ENCODE data around the gene PLPP4.
A peak's percentile ranks its signal among the peaks of the same experiment; 100 is the strongest.

PLPP4 gene

DNA sequence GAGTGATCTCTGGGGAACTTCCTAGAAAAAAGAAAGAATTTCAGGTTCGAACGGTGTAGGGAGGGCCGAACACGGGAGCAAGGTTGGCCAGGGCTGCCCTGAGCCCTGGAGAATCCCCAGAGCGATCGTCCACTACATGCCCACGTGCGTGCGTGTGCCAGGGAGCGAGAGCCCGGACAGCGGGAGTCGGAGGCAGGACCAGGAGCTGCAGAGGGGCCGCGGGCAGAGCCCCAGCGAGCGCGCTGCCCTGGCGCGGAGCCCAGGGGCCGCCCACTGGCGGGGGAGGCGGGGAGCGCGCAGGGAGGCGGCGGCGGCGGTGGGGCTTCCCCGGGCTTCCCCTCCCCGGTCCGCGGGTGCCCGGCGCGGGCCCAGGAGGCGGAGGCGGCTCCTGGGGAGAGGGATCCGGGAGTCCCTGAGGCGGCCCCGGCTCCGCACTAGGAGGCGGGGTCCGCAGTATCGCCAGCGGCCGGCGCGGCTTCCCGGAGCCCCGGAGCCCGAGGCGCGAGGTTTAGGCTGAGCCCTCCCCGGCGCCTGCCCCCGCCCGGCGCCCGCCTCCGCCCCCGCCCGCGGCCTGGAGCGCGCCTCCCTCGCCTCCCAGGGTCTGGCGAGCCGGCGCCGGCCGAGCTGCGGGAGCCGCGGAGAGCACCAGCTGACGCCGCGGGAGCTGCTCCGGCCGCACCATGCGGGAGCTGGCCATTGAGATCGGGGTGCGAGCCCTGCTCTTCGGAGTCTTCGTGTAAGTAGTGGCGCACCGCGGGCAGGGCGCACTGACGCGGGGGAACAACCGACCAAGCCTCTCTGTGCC, at the start of gene PLPP4:
Gene PLPP4 (plus strand): TSS at position 602 of the 805 bp plus-strand sequence. CDS start 79 bp downstream, at position 681.
- DNase-seq = peak in 1 of 2 donors; percentile 2

DNA sequence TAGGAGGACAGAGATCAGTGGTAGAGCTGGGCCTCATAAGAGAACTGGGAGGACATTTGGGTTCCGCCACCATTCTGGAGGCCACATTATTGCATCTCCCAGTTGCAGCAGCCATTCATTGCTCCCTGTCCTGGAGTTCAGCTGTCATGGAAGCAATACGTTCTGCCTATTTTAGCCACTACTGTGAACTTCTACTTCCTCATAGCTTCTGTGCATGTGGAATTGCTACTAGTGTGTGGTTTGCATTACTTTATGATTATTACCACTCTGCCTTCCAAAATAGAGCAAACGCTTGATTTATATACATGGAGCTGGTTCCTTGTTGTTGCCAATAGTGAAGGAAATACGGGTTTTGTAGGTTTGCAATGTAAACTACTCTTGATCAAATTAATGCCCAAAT, 47.2 kb upstream of the PLPP4 start:
- DNase-seq = no peak

- no peak for DNase-seq
Observed at GRCh38 chr10:120414946-120415345, 42.1 kb upstream of the PLPP4 start.

- no peak for DNase-seq
Observed at GRCh38 chr10:120415709-120416330, 41.2 kb upstream of the PLPP4 start.

DNA sequence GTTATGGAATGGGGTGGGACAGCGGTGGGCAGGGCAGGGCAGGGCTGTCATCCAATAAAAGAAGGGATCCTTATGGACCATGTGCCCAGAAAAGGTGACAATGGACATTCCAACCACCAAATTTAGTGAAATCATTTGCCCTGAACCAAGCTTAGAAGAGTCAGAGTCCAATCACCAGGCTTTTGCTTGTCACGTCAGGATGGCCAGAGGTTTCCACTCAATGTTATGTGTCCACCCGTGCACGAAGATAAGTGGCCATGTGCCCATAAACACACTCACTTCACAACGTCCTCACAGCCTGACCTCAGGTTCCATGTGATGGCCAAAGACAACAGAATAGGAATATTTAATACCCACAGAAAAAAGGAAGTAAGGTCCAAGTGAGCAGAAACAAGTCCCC, 36.6 kb upstream of the PLPP4 start:
- DNase-seq = no peak

- DNase-seq = no peak
Observed at GRCh38 chr10:120421250-120421649, 35.8 kb upstream of the PLPP4 start.

GRCh38 chr10:120422457-120422856, 34.6 kb upstream of the PLPP4 start:
- DNase-seq = no peak

DNA sequence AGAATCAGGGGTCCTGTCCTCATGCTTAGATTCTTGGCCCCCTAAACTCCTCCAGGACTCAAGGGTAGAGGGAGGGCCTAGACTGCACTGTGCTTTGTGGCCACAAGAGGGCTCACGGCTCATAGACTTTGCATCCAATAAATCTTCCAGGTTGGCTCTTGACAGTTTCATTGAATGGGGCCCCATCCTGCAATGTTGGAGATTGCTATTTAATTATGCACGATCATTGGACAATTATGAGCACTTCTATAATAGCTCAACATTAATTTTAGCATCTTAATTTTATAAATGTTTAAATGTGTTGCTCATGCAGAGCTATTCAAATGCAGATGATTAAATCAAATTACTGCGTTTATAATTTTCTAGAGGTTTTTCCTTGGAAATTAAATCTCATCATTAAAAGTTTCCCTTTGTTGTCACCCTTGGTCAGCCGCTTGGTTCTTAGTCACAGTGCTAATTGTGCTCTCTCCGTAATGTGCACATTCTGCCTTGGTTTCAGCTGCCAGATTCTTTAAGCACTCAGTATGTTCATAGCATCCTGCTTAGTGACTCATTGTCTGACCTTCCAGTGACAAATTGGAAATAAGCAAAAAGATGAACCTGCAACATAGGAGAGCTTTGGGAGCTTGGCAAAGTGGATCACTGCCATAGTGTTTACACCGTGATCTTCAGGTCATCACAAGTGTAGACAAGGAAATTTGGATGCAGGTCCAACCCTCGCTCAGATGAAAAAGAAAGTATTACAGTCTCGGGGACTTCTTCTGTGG, 33.4 kb upstream of the PLPP4 start:
- DNase-seq = peak; percentile 3 to 57

DNA sequence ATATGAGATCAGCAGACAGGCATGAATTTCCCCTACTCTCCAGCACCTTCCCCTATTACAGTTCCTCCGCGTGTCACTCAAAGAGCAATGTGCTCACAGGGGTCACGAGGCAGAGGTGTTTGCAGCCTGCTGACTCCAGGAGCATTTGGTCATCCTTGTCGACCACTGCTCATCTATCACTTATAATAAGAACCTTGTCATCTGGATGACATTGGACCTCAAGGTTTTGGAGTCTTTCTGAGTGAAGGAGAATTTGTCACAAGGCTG, 32.9 kb upstream of the PLPP4 start:
- peak in 1 of 2 donors; percentile 23 for DNase-seq

GRCh38 chr10:120426306-120426705, 30.7 kb upstream of the PLPP4 start:
- DNase-seq = no peak

- no peak for DNase-seq
Observed at GRCh38 chr10:120428754-120429153, 28.3 kb upstream of the PLPP4 start.

- DNase-seq = no peak
Observed at GRCh38 chr10:120429395-120429794, 27.6 kb upstream of the PLPP4 start.

GRCh38 chr10:120431251-120431651, 25.8 kb upstream of the PLPP4 start:
- DNase-seq = no peak

DNA sequence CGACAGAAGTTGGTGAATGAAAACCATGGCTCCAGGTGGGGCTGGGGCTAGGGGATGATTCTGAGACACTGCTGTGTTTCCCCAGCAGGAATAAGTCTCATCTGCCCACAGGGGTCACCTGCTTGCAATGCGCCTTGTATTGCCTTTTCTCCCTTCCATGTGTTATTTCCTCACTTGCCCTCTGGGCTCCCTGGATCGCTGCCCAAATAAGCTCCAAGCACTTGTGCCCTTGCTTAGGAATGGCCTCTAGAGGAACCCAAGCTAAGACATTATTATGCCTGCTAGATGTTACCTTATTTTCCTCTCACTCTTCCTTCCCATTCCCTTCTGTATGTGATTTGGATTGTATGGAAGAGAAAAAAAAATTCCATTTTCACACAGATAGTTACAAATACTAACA, 24.8 kb upstream of the PLPP4 start:
- no peak for DNase-seq

DNA sequence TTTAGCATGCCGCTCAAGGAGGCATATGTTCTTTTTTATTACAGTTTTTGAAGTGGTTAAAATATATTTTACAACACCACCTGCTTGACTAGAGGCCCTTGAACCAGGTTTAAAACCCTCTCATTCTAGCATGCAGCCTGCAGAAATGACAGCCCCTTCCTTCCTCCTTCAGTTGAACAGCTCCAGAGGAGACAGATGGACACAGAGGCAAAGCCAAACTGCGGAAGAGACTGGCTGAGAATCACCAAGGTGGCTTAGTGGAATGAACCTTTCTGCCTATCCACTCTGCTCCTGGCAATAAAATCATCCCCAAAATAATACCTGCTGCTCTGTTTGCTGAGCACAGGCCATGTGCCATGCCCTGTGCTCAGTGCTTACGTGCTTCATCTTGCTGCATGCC, 23.9 kb upstream of the PLPP4 start:
- no peak for DNase-seq

- no peak for DNase-seq
Observed at GRCh38 chr10:120436439-120437112, 20.5 kb upstream of the PLPP4 start.

- no peak for DNase-seq
Observed at GRCh38 chr10:120437541-120437940, 19.5 kb upstream of the PLPP4 start.

DNA sequence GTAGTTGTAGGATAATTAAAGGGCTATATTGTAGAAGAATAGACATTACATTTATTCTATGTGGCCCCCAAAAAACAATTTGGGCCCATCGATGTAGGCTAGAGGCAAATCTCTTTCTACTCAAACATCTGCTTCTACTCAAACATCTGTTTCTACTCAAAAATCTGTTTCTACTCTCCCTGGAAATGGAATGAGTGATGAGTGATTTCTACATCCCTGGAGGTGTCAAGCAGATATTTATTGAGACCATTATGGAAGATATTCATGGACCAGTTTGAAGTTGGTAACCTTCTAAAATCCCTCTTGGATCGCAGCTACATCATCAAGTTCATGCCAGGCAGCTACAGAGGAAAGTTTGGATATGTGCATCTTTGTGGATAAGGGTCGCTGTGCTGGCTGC, 5.1 kb upstream of the PLPP4 start:
- DNase-seq = no peak

DNA sequence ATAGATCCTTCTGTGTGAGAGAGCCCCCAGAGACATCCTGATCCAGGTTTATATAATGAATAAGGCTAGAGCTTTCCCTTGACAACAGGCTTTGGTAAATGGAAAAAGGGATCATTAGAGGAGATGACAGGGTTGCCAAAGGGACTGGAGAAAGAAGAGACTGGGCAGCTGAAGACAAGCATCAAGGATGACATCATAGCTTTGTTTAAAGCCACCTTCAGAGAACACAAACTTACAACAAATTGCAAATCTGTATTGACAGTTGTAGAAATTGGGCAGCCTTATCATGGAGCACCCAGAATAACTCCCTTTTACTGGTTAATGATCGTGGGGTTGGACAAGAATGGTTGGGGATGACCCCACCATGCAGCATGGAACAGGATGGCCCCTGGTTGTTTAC, 3.7 kb upstream of the PLPP4 start:
- DNase-seq = no peak

DNA sequence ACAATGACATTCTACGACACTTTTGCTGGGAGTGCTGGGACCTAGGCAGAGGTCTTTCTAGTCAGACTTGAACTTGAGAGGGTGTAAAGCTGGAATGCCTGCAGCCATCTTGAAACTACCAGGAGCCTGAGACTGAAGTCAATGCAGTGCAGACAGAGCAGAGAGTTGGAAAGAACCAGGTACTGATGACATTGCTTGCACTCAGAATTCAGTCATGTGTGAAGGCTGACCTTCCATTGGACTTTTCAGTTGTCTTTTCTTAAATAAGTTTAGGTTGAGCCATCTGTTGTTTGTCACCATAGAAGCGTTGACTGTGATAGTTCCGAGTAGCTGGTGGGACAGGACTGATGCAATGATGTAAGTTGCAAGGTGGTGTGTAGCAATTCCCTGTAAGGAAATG, 3.1 kb upstream of the PLPP4 start:
- DNase-seq = no peak

DNA sequence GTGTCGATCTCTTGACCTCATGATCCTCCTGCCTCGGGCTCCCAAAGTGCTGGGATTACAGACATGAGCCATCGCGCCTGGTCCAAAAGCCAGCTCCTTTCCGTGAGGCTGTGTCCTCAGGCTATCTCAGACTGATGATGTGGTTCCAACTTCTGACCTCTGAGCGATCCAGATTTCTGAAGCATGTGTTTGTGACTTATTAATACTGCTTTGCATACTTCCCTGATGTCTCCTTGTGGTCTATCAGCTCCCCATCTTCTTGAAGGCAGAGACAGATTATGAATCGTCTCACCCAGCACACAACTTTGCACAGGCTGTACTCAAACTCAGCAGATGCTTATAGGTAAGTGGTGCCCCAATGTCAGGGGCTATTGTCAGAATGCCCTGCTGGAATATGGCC, 2.0 kb upstream of the PLPP4 start:
- no peak for DNase-seq

DNA sequence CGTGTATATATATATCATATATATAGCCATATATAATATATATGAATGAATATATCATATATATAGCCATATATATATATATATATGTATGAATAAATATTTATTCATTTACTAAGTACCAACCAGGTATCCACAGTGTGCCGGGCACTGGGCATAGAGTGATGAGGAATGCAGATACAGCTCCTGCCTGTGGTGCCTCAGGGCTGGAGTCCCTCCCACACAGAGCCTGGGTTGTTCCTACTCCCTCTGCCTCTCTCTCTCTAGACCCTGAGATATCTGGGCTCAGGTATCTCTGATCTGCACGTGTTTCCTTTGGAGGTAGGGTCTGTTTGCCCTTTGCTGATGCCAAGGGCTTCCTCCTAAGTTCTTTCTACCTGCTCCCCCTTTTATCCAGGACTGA, 1.4 kb upstream of the PLPP4 start:
- DNase-seq = no peak

DNA sequence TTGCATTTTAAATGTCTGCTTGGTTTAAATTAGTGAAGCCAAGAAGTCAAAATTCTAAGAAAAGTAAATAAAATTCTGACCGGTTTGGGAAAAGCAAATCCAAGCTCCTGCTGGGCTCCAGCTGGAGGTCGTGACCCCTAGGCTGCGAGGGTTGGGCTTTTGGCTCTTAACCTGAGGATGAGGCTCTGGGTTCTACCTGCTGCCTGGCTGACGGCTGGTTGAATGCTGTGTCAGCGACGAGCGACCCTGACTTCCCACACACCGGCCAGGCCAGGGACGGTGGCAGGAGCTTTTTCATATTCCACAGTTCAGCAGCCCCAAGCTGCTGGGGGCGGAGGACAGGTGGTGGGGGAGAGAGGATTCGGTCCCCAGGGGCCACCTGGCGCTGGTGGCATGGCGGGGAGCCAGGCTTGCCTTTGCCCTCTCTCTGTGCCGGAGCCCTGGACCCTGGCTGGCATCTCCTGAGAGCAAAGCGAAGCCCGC, 843 bp upstream of the PLPP4 start:
- no peak for DNase-seq

All from inflammatory macrophage treated with lipopolysaccharide for 1 hour (primary cell).